HUES48 (cell line): ENCODE data around the gene KDM2B.
"Not testable (repeated sequence)": the region's sequence is repeated elsewhere in the genome, so short reads cannot be mapped to it uniquely, and the experiment has no call there.

ENCODE experiments used
- H3K27ac ChIP-seq: one replicate; pipeline ENCODE4 v1.7.0; 2013; ENCODE audit warnings: low read depth, low read length, inconsistent platforms
- H3K27me3 ChIP-seq: 2 replicates; pipeline ENCODE4 v1.6.1; 2013; ENCODE audit warnings: mild to moderate bottlenecking, low read length; ENCODE audit not compliant: control insufficient read depth, insufficient read depth
- H3K36me3 ChIP-seq: 2 replicates; pipeline ENCODE4 v1.6.1; 2013; ENCODE audit warnings: low read length; ENCODE audit not compliant: control insufficient read depth, insufficient read depth
- H3K4me1 ChIP-seq: 2 replicates; pipeline ENCODE4 v1.6.1; 2013; ENCODE audit warnings: mild to moderate bottlenecking, low read length; ENCODE audit not compliant: control insufficient read depth, insufficient read depth
- H3K4me3 ChIP-seq: 2 replicates; pipeline ENCODE4 v1.5.1; 2013; ENCODE audit warnings: mild to moderate bottlenecking, low read depth, low read length
- H3K9ac ChIP-seq: 2 replicates; pipeline ENCODE4 v1.6.1; 2013; ENCODE audit warnings: mild to moderate bottlenecking, low read depth, low read length, moderate library complexity
- H3K9me3 ChIP-seq: 2 replicates; pipeline ENCODE4 v1.6.1; 2013; ENCODE audit warnings: low read length; ENCODE audit not compliant: control insufficient read depth, insufficient read depth

Gene KDM2B

GRCh38 chr12:121495746-121496145, 85.1 kb downstream of the KDM2B start:
- H3K9ac ChIP-seq = no peak overlapping the region
- H3K9me3 ChIP-seq = no peaks in the 10 kb centered on the region
- H3K27ac ChIP-seq = no peak overlapping the region
- H3K4me3 ChIP-seq = no peak overlapping the region
- peaks cover 8% of the 10 kb centered on the region; the same call in 1 of the 2 replicates for H3K4me1 ChIP-seq
- H3K27me3 ChIP-seq = no peaks in the 10 kb centered on the region
- H3K36me3 ChIP-seq = peaks cover 48% of the 10 kb centered on the region

GRCh38 chr12:121494093-121494787, 86.6 kb downstream of the KDM2B start:
- Histone ChIP-seq H3K27ac (peak overlapping the region; percentile 36), H3K36me3 (peaks cover 60% of the 10 kb centered on the region), H3K4me1 (0 out of 2 replicates have a peak, but pooled peaks cover 3% of the 10 kb centered on the region), H3K27me3 (no peaks in the 10 kb centered on the region), H3K9ac (no peak overlapping the region), H3K9me3 (no peaks in the 10 kb centered on the region), H3K4me3 (no peak overlapping the region)

- H3K9me3 ChIP-seq = no peaks in the 10 kb centered on the region
- H3K27ac ChIP-seq = no peak overlapping the region
- H3K9ac ChIP-seq = no peak overlapping the region
- peaks cover 39% of the 10 kb centered on the region for H3K36me3 ChIP-seq
- H3K27me3 ChIP-seq = no peaks in the 10 kb centered on the region
- H3K4me1 ChIP-seq = 0 out of 2 replicates have a peak, but pooled peaks cover 3% of the 10 kb centered on the region
- no peak overlapping the region for H3K4me3 ChIP-seq
Observed at GRCh38 chr12:121490401-121491281, 90.2 kb downstream of the KDM2B start.

- no peaks in the 10 kb centered on the region for H3K27me3 ChIP-seq
- H3K4me1 ChIP-seq = 0 out of 2 replicates have a peak, but pooled peaks cover 3% of the 10 kb centered on the region
- no peak overlapping the region for H3K9ac ChIP-seq
- peaks cover 37% of the 10 kb centered on the region for H3K36me3 ChIP-seq
- H3K27ac ChIP-seq = no peak overlapping the region
- no peak overlapping the region for H3K4me3 ChIP-seq
- H3K9me3 ChIP-seq = no peaks in the 10 kb centered on the region
Observed at GRCh38 chr12:121489874-121490273, 90.9 kb downstream of the KDM2B start.

GRCh38 chr12:121484967-121485366, 95.9 kb downstream of the KDM2B start:
- Histone ChIP-seq H3K4me1 (no peaks in the 10 kb centered on the region), H3K27me3 (no peaks in the 10 kb centered on the region), H3K4me3 (no peak overlapping the region), H3K36me3 (peaks cover 31% of the 10 kb centered on the region), H3K9me3 (no peaks in the 10 kb centered on the region), H3K27ac (no peak overlapping the region), H3K9ac (no peak overlapping the region)

GRCh38 chr12:121484564-121484963, 96.3 kb downstream of the KDM2B start:
- H3K9ac ChIP-seq, H3K9me3 ChIP-seq, H3K4me1 ChIP-seq, H3K27me3 ChIP-seq, H3K27ac ChIP-seq, H3K4me3 ChIP-seq: not testable (repeated sequence)
- H3K36me3 ChIP-seq = peaks cover 27% of the 10 kb centered on the region

GRCh38 chr12:121483949-121484348, 96.9 kb downstream of the KDM2B start:
- H3K9ac ChIP-seq = no peak overlapping the region
- H3K27ac ChIP-seq = no peak overlapping the region
- H3K4me3 ChIP-seq = no peak overlapping the region
- no peaks in the 10 kb centered on the region for H3K27me3 ChIP-seq
- H3K36me3 ChIP-seq = peaks cover 27% of the 10 kb centered on the region
- H3K4me1 ChIP-seq = no peaks in the 10 kb centered on the region
- no peaks in the 10 kb centered on the region for H3K9me3 ChIP-seq

- Histone ChIP-seq H3K36me3 (no peaks in the 10 kb centered on the region; the same call in none of the 2 replicates), H3K27ac (peak overlapping the region; percentile 35), H3K9ac (no peak overlapping the region), H3K4me1 (peaks cover 6% of the 10 kb centered on the region; the same call in 1 of the 2 replicates), H3K4me3 (no peak overlapping the region), H3K27me3 (no peaks in the 10 kb centered on the region), H3K9me3 (no peaks in the 10 kb centered on the region)
Observed at GRCh38 chr12:121476477-121476876, 104.3 kb downstream of the KDM2B start.

- Histone ChIP-seq H3K9me3 (no peaks in the 10 kb centered on the region), H3K27ac (no peak overlapping the region), H3K4me1 (peaks cover 6% of the 10 kb centered on the region; the same call in 1 of the 2 replicates), H3K4me3 (no peak overlapping the region), H3K9ac (no peak overlapping the region), H3K27me3 (no peaks in the 10 kb centered on the region), H3K36me3 (no peaks in the 10 kb centered on the region; the same call in none of the 2 replicates)
Observed at GRCh38 chr12:121475279-121475678, 105.5 kb downstream of the KDM2B start.

- Histone ChIP-seq H3K9ac (no peak overlapping the region), H3K4me1 (peaks cover 11% of the 10 kb centered on the region), H3K4me3 (no peak overlapping the region), H3K9me3 (no peaks in the 10 kb centered on the region), H3K27ac (no peak overlapping the region), H3K27me3 (no peaks in the 10 kb centered on the region), H3K36me3 (no peaks in the 10 kb centered on the region; the same call in 1 of the 2 replicates)
Observed at GRCh38 chr12:121472150-121472905, 108.5 kb downstream of the KDM2B start.
